Measurements from ENCODE around the gene IAPP. TPM values are rescaled to one million over a fixed set of nuclear protein-coding genes. Genes with fewer than 3 reads are reported as not detected.

IAPP gene
- total and polyA plus RNA-seq, 9 of the 15 experiments (the other 6 are each of a cell fraction or from before 2014, with no cell fraction given): not detected

- intact Hi-C loops (cut with micrococcal nuclease) (no loop called here), in situ Hi-C loops (cut with MboI) (no loop called here)
- CTCF ChIA-PET (ENCODE audit: low intra/inter-chr PET ratio): no interaction called here
- TF ChIP-seq EZH2 (IDR thresholded peaks at IDR 0.05; ENCODE audit: borderline replicate concordance, low read depth, low read length): no peak
- TF ChIP-seq ZNF224 (CRISPR knock-in tag; IDR thresholded peaks at IDR 0.05): no peak
- TF ChIP-seq, protein P1, sequence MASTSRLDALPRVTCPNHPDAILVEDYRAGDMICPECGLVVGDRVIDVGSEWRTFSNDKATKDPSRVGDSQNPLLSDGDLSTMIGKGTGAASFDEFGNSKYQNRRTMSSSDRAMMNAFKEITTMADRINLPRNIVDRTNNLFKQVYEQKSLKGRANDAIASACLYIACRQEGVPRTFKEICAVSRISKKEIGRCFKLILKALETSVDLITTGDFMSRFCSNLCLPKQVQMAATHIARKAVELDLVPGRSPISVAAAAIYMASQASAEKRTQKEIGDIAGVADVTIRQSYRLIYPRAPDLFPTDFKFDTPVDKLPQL (IDR thresholded peaks at IDR 0.05; ENCODE audit: extremely low read depth, insufficient read length): no peak
- no peak for TF ChIP-seq ZNF318 (IDR thresholded peaks at IDR 0.05; ENCODE audit: borderline replicate concordance in 1 of 2, low read depth in 1 of 2)
- TF ChIP-seq TRIM24 (IDR thresholded peaks at IDR 0.05): no peak
- no peak for TF ChIP-seq TAF15 (IDR thresholded peaks at IDR 0.05; ENCODE audit: low read depth, low read length)
- TF ChIP-seq PHTF2 (CRISPR knock-in tag; IDR thresholded peaks at IDR 0.05): no peak
- TF ChIP-seq TCFL5 (CRISPR knock-in tag; conservative IDR thresholded peaks at IDR 0.05): no peak
- TF ChIP-seq ZNF431 (CRISPR knock-in tag; IDR thresholded peaks at IDR 0.05): no peak
- no peak for TF ChIP-seq JUND (IDR thresholded peaks at IDR 0.05; ENCODE audit: borderline replicate concordance, low read depth, low read length)
- TF ChIP-seq JUND (tag; IDR thresholded peaks at IDR 0.05; ENCODE audit: borderline replicate concordance, low read depth, low read length): no peak
- no peak for TF ChIP-seq CHD2 (IDR thresholded peaks at IDR 0.05; ENCODE audit: low read depth, low read length)
- TF ChIP-seq RBM39 (optimal IDR thresholded peaks at IDR 0.05; ENCODE audit: low read depth, low read length): no peak
These were observed 30.9 kb upstream of the IAPP start for GRCh38 chr12:21341769-21342168.

More at GRCh38 chr12:21341769-21342168, 30.9 kb upstream of the IAPP start:
- Histone ChIP-seq H3K9me1 (ENCODE audit: control insufficient read depth, insufficient read depth, low read length) (no peaks in the 10 kb centered on the region), H3K27me3 (ENCODE audit: control insufficient read depth in 2 of 2, insufficient read depth in 2 of 2, low read length in 2 of 2) (no peaks in the 10 kb centered on the region), H4K20me1 (replicated peaks; ENCODE audit: control insufficient read depth, insufficient read depth, low read length) (no peaks in the 10 kb centered on the region), H3K36me3 (ENCODE audit: control insufficient read depth, insufficient read depth, low read length) (no peaks in the 10 kb centered on the region), H3K4me1 (replicated peaks in 1 of 2; ENCODE audit: control insufficient read depth in 2 of 2, insufficient read depth in 2 of 2, low read length in 2 of 2) (peaks cover 0 to 6% of the 10 kb centered on the region in 2 experiments; a peak in 3 of 5 replicates), H3K9me3 (replicated peaks; ENCODE audit: control insufficient read depth, insufficient read depth, low read depth, low read length) (no peaks in the 10 kb centered on the region), H3K79me2 (ENCODE audit: control insufficient read depth, insufficient read depth, low read length) (no peaks in the 10 kb centered on the region), H3K4me3 (no peak overlapping the region), H3K9ac (ENCODE audit: insufficient read depth in 1 of 2, low read depth in 2 of 2, low read length in 2 of 2) (no peak overlapping the region), H3K4me2 (ENCODE audit: insufficient read depth, low read length) (no peak overlapping the region), H3K27ac (ENCODE audit: extremely low read depth, low read depth, low read length) (no peak overlapping the region), H2AFZ (ENCODE audit: low read depth, low read length) (peak overlapping the region; percentile 45; the same call in 1 of the 2 replicates)
- DNase-seq (ENCODE audit: extremely low read depth in 1 of 4, low spot score in 3 of 4): no peak
- BruUV-seq (replicated peaks): no TSS peak
- FAIRE-seq: no peak
- WGBS (ENCODE audit: insufficient coverage, low coverage, missing lambda C conversion rate): 11% methylated on average over 4 of the region's 4 CpGs
- no peak for ATAC-seq
- POLR2A ChIA-PET: no interaction called here
